Vagina (tissue), 2 donors: Measurements from ENCODE around the gene PI16. TPM values are rescaled to one million over a fixed set of nuclear protein-coding genes. Genes with fewer than 3 reads are reported as not detected.

Experiments
- DNase-seq, 2 donors: peaks; one replicate each; pipeline ENCODE4 v3.0.0-alpha.2; 2017; ENCODE audit errors: extremely low spot score in 2 of 2
- H3K27ac ChIP-seq: fragments of 200-600 bp; sonication (generic); one replicate; pipeline ENCODE4 v1.5.1; 2019
- H3K27me3 ChIP-seq: fragments of 200-600 bp; sonication (generic); one replicate; pipeline ENCODE4 v1.5.1; 2019
- H3K36me3 ChIP-seq, 2 donors: fragments of 200-600 bp; sonication (generic); one replicate each; pipeline ENCODE4 v1.5.1; 2017 to 2019
- H3K4me1 ChIP-seq: fragments of 200-600 bp; sonication (generic); one replicate; pipeline ENCODE4 v1.5.1; 2019
- H3K4me3 ChIP-seq, 2 donors: fragments of 200-600 bp; sonication (generic); 1 replicate in 1 of 2; 2 replicates in 1 of 2; pipeline ENCODE4 v1.5.1; 2016 to 2019
- H3K9me3 ChIP-seq: fragments of 200-600 bp; sonication (generic); one replicate; pipeline ENCODE4 v1.5.1; 2019
- CTCF ChIP-seq, 3 experiments: fragments of 450-650 bp in 2 of 3; fragments of 200-600 bp in 1 of 3; sonication (generic) in 1 of 3; IDR thresholded peaks; one replicate each; pipeline ENCODE4 v1.5.1; 2017 to 2019; ENCODE audit warnings: antibody characterized with exemption in 3 of 3, mild to moderate bottlenecking in 2 of 3, moderate library complexity in 2 of 3
- POLR2A ChIP-seq, 2 donors: fragments of 450-650 bp; IDR thresholded peaks; one replicate each; pipeline ENCODE4 v1.6.1; 2017; ENCODE audit warnings: antibody characterized with exemption in 2 of 2, mild to moderate bottlenecking in 2 of 2, moderate library complexity in 2 of 2
- POLR2AphosphoS5 ChIP-seq, 2 donors: sonication (generic); formaldehyde crosslinking; IDR thresholded peaks; one replicate each; pipeline ENCODE4 v1.9.0; 2017; ENCODE audit warnings: antibody characterized with exemption in 2 of 2, mild to moderate bottlenecking in 2 of 2, low read depth in 1 of 2; ENCODE audit not compliant: insufficient read depth in 1 of 2
- intact Hi-C: fragments of 100-400 bp; cut with DNase I; formaldehyde crosslinking; loops from one replicate; pipeline ENCODE4 v1.15.1; 2023
- total RNA-seq: library from RNA; depleted of rRNA; stranded (reverse); fragments of >200 nt; gene quantifications from one replicate; pipeline ENCODE4 v1.2.3, GENCODE V29; 2016

The PI16 gene
- total RNA-seq, 1 donor from 2014 or later = 88.6 TPM

- Histone ChIP-seq H3K9me3 (no peaks in the 10 kb centered on the region), H3K27me3 (no peaks in the 10 kb centered on the region), H3K4me3 (peak overlapping the region; percentile 8 to 33), H3K27ac (peak overlapping the region; percentile 57), H3K36me3 (no peaks in the 10 kb centered on the region), H3K4me1 (peaks cover 22% of the 10 kb centered on the region)
- DNase-seq = no peak
- TF ChIP-seq POLR2A (IDR thresholded peaks at IDR 0.05) (no peak), POLR2AphosphoS5 (IDR thresholded peaks at IDR 0.05; ENCODE audit: insufficient read depth in 1 of 2, low read depth in 1 of 2) (no peak), CTCF (IDR thresholded peaks at IDR 0.05) (no peak)
- intact Hi-C loops = no loop called here
Observed at GRCh38 chr6:36955671-36956445, 1.3 kb downstream of the PI16 start.

GRCh38 chr6:36956446-36956820, 1.9 kb downstream of the PI16 start:
- H3K27ac ChIP-seq = peak overlapping the region; percentile 57
- H3K27me3 ChIP-seq = no peaks in the 10 kb centered on the region
- DNase-seq = no peak
- TF ChIP-seq POLR2A (IDR thresholded peaks at IDR 0.05) = no peak
- no peak for TF ChIP-seq CTCF (IDR thresholded peaks at IDR 0.05)
- no peak for TF ChIP-seq POLR2AphosphoS5 (IDR thresholded peaks at IDR 0.05; ENCODE audit: insufficient read depth in 1 of 2, low read depth in 1 of 2)
- no peaks in the 10 kb centered on the region for H3K9me3 ChIP-seq
- H3K4me3 ChIP-seq = peak overlapping the region; percentile 8 to 33
- intact Hi-C loops = no loop called here
- peaks cover 26% of the 10 kb centered on the region for H3K4me1 ChIP-seq
- no peaks in the 10 kb centered on the region for H3K36me3 ChIP-seq

GRCh38 chr6:36957773-36958271, 3.3 kb downstream of the PI16 start:
- TF ChIP-seq POLR2A (IDR thresholded peaks at IDR 0.05) (no peak), POLR2AphosphoS5 (IDR thresholded peaks at IDR 0.05; ENCODE audit: insufficient read depth in 1 of 2, low read depth in 1 of 2) (peak in 1 of 2 donors; percentile 15), CTCF (IDR thresholded peaks at IDR 0.05) (no peak)
- no peaks in the 10 kb centered on the region for H3K36me3 ChIP-seq
- DNase-seq = peak in 1 of 2 donors; percentile 78
- peaks cover 26% of the 10 kb centered on the region for H3K4me1 ChIP-seq
- no peaks in the 10 kb centered on the region for H3K27me3 ChIP-seq
- intact Hi-C loops = no loop called here
- no peaks in the 10 kb centered on the region for H3K9me3 ChIP-seq
- H3K4me3 ChIP-seq = no peak overlapping the region
- H3K27ac ChIP-seq = peak overlapping the region; percentile 34

GRCh38 chr6:36958775-36959554, 4.4 kb downstream of the PI16 start:
- DNase-seq = no peak

More at GRCh38 chr6:36958775-36959554, 4.4 kb downstream of the PI16 start:
- no peak for TF ChIP-seq POLR2A (IDR thresholded peaks at IDR 0.05)
- TF ChIP-seq POLR2AphosphoS5 (IDR thresholded peaks at IDR 0.05; ENCODE audit: insufficient read depth in 1 of 2, low read depth in 1 of 2) = no peak
- no peak for TF ChIP-seq CTCF (IDR thresholded peaks at IDR 0.05)
- Histone ChIP-seq H3K27ac (no peak overlapping the region), H3K4me1 (peaks cover 34% of the 10 kb centered on the region), H3K4me3 (no peak overlapping the region), H3K9me3 (no peaks in the 10 kb centered on the region), H3K27me3 (no peaks in the 10 kb centered on the region), H3K36me3 (no peaks in the 10 kb centered on the region)
- intact Hi-C loops = no loop called here
